Measurements from ENCODE around the gene ABLIM2. TPM values are rescaled to one million over a fixed set of nuclear protein-coding genes. Genes with fewer than 3 reads are reported as not detected.

Gene ABLIM2
- total RNA-seq, 2 donors from 2014 or later = 0.24 to 0.25 TPM

DNA sequence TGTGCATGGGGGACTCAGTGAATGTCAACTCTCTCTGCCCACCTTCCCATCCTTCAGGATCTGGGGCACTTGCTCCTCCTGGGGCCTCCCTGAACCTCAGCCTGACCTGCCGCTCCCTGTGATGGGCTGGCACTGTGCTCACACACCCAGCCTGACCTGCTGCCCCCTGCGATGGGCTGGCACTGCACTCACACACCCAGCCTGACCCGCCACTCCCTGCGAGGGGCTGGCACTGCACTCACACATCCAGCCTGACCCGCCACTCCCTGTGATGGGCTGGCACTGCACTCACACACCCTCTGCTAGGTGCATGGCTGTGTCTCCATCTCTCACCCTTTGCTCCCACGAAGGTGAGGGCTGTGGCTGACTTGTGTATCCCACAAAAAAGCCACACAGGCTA is 103.4 kb downstream of the ABLIM2 start:
- ATAC-seq = no peak
- no peak for DNase-seq (ENCODE audit: low spot score)
- Mint-ChIP-seq H3K4me3 (no peak overlapping the region), H3K27me3 (peaks cover 0 to 3% of the 10 kb centered on the region in 2 donors), H3K9me3 (no peaks in the 10 kb centered on the region), H3K27ac (no peak overlapping the region), H3K4me1 (ENCODE audit: low read depth in 2 of 2) (no peaks in the 10 kb centered on the region), H3K36me3 (no peaks in the 10 kb centered on the region)

DNA sequence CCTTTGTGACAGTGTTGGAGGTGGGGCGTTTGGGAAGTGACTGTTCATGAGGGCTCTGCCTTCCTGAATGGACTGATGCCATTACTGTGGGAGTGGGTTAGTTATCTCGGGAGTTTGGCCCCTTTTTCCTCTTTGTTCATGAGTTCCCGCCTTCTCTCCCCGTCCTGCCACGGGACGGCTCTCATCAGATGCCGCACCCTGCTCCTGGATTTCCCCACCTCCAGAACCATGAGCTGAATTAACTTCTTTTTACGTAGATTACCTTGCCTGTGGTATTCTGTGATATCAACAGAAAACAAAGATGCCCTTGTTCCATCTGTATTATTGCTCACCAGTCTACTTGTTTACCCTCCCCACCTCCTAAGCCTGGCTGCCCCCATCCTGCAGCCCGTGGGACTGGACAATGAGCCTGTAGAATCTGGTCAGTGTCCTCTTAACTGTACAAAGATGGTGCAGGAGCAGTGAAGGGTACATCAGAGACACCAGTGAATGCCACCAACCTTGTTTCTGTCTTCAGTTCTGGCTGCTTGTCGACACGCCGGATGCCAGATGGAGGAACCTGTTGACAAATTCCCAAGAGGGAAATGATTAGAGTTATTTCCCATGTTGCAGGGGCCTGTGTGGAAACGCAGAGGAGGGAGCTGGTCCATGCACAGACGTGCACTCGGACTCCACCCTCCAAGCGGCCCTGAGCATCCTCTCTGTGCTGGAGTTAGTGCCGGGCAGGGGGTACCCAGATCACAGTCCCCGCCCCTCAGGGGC is 104.7 kb downstream of the ABLIM2 start:
- no peak overlapping the region for H3K4me3 Mint-ChIP-seq
- DNase-seq (ENCODE audit: low spot score) = no peak
- peaks cover 0 to 6% of the 10 kb centered on the region in 2 donors for H3K27me3 Mint-ChIP-seq
- no peaks in the 10 kb centered on the region for H3K4me1 Mint-ChIP-seq (ENCODE audit: low read depth in 2 of 2)
- no peaks in the 10 kb centered on the region for H3K36me3 Mint-ChIP-seq
- no peaks in the 10 kb centered on the region for H3K9me3 Mint-ChIP-seq
- no peak for ATAC-seq
- H3K27ac Mint-ChIP-seq = no peak overlapping the region

DNA sequence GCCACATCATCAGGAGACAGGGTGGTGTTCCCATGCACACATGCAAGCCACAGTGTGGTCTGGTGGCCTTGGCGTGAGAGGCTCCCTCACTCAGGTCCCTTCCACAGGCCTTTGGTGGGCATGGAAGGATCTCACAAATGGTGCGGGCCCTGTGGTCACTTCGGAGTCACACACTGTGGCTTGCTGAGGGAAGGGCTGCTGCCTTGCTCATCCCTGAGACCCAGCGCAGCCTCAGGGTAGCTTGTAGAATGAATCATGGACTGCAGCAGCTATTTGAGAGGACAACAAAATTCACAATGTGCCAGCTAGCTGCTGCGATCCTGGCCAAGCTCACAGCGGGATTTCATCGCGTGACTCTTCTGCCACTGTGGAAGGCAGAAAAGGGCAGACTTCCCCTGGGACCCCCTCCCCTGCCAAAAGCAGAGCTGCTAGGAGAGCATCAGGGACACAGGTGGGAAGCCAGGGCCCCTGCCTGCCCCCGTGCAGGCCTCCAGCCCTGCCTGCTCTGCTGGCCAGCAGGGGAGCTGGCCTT is 106.4 kb downstream of the ABLIM2 start:
- Mint-ChIP-seq H3K27me3 (peaks cover 0 to 8% of the 10 kb centered on the region in 2 donors), H3K4me1 (ENCODE audit: low read depth in 2 of 2) (no peaks in the 10 kb centered on the region), H3K27ac (no peak overlapping the region), H3K36me3 (no peaks in the 10 kb centered on the region), H3K9me3 (no peaks in the 10 kb centered on the region), H3K4me3 (no peak overlapping the region)
- DNase-seq (ENCODE audit: low spot score) = no peak
- no peak for ATAC-seq

DNA sequence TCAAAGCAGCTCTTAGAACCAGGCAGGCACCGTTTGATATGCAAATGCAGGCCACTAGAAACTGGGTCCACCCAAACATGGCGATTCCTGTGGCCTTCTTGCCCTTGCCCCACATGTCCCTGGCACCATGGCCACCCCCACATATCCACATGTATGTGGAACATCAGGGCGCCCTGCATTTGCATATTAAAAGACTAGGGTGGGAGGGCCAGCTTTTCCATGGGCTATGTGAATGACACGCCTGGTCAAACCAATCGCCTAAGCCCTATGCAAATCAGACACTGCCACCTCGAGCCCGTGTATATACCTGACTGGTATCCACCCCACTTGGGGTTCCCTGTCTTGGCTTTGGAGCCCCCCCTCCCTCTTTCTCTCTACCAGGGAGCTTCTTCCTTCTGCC is 107.0 kb downstream of the ABLIM2 start:
- Mint-ChIP-seq H3K27me3 (peaks cover 0 to 8% of the 10 kb centered on the region in 2 donors), H3K4me1 (ENCODE audit: low read depth in 2 of 2) (no peaks in the 10 kb centered on the region), H3K27ac (no peak overlapping the region), H3K9me3 (no peaks in the 10 kb centered on the region), H3K4me3 (no peak overlapping the region), H3K36me3 (no peaks in the 10 kb centered on the region)
- no peak for DNase-seq (ENCODE audit: low spot score)
- ATAC-seq = no peak

DNA sequence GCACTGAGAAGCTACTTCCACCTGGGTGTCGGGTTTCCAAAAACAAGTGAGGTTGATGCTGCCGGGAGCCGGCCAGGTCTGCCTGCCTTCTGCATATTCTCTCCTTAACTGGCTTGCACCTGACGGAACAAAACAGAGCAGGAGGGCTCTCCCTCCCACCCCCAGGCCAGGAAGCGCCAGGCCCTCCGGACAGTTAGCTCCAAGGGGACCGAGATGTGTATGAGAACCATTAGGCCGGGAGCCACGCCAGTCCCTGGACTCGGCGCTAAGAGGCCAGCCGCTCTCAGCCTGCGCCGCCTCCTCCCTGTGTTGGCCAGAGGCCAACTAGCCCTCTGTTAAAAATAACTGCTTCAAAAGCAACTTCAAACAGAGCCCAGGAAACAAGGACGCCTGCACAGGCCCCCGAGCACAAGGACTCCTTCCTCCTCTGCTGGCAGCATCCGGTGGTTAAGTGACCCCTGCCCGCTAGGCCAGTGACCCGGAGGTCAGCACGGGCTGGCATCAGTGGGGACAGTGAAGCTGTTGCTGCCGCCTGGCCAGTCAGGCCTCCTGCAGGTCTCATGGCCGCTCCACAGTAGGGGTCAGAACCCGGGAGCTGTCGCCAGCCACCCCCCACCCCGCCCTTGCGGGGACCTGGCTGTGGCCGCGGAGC is 107.9 kb downstream of the ABLIM2 start:
- peaks cover 0 to 14% of the 10 kb centered on the region in 2 donors for H3K27me3 Mint-ChIP-seq
- no peak overlapping the region for H3K4me3 Mint-ChIP-seq
- no peaks in the 10 kb centered on the region for H3K9me3 Mint-ChIP-seq
- H3K27ac Mint-ChIP-seq = no peak overlapping the region
- DNase-seq (ENCODE audit: low spot score) (no peak), ATAC-seq (no peak)
- no peaks in the 10 kb centered on the region for H3K4me1 Mint-ChIP-seq (ENCODE audit: low read depth in 2 of 2)
- no peaks in the 10 kb centered on the region for H3K36me3 Mint-ChIP-seq

DNA sequence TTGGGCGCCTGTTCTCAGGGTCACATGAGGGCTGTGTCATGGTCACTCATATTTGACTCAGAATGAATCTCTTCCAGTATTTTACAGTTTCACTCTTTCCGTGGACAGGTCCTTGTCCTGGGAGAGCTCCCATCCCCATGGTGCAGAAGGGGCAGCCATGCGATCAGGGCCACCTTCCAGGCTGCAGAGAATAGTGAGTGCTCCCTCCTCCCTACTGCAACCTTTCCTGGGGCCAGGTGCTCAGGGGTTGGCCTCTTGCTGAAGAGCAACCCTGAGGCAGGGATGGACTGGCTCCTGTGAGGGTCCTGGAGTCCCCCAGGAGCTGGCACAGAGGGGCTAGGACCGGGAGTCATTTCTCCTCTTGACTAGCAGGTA is 108.4 kb downstream of the ABLIM2 start:
- Mint-ChIP-seq H3K4me3 (no peak overlapping the region), H3K4me1 (ENCODE audit: low read depth in 2 of 2) (no peaks in the 10 kb centered on the region), H3K27ac (no peak overlapping the region), H3K27me3 (peaks cover 0 to 14% of the 10 kb centered on the region in 2 donors), H3K36me3 (no peaks in the 10 kb centered on the region), H3K9me3 (no peaks in the 10 kb centered on the region)
- ATAC-seq (no peak), DNase-seq (ENCODE audit: low spot score) (no peak)

DNA sequence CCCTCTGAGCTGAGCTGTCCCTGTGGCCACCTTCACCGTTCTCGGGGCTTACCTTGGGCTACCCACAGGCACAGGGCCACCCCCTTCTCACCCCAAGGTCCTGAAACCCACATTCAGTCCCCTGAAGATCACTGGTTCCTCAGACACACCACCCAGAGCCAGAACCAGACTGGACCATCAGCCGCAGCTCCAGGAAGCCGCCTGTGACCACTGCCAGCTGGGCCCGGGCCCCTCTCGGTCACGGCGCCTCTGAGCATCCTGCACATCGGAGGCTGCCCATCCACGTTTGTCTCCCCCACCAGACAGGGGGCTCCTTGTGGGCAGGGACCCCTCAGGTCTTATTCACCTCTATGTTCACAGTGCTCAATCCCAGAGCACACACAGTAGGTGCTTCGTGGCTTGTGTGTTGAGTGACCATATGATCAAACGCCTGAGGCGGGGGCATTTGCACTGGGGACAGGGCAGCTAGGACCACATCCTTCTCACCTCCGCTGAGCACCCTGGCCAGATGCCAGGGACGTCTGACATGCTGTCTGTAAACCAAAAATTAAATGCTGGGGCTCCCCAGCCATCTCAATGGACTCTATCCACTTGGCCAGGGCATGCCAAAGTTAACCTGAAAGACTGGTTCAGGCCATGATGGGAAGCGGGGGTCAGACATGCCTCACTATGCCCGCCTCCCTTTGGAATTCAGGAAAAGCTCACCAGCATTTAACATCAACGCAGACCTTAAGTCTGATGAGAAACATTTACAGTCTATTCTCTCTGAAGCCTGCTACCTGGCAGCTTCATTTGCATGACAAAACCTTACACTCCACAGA is 109.5 kb downstream of the ABLIM2 start:
- no peaks in the 10 kb centered on the region for H3K36me3 Mint-ChIP-seq
- no peak for DNase-seq (ENCODE audit: low spot score)
- H3K27ac Mint-ChIP-seq = no peak overlapping the region
- H3K4me3 Mint-ChIP-seq = no peak overlapping the region
- no peaks in the 10 kb centered on the region for H3K9me3 Mint-ChIP-seq
- peaks cover 5 to 17% of the 10 kb centered on the region in 2 donors for H3K27me3 Mint-ChIP-seq
- ATAC-seq = no peak
- H3K4me1 Mint-ChIP-seq (ENCODE audit: low read depth in 2 of 2) = no peaks in the 10 kb centered on the region

DNA sequence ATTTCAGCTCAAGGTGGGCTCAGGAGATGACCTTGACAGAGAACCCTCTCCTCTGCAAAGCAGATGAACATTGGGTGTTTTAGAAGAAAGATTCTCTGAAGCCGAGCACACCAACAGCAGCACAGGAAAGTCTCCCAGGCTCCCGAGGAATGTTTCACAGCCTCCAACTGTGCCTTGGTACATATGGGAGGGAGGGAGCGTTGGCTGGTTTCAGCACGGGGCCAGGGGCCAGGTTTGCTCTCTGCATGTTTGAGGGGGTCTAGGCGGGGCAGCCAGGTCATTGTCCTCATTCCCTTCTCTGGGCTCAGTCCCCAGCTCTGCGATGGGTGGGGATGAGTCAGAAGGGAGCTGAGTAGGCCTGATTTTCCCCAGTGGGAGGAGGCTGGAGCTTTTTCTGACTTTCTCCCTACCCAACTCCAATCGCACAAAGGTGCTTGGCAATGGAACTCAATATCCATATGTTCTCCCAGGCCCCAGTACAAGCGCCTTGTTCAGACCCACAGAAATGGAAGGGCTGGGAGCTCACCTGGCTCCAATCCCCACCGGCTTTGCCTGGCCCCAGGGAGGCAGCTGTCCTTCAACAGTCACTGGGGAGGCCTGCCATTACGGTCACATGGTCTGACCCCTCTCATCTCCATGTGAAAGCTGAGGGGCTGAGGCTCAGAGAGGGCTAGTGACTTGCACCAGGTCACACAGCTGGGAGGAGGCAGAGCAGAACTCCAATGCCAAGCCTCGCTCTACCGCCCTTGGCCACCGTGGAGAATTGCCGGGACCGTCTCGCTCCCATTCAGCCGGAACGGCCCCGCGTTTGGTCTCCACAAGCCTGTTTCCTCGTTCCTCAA is 110.6 kb downstream of the ABLIM2 start:
- H3K4me1 Mint-ChIP-seq (ENCODE audit: low read depth in 2 of 2) = no peaks in the 10 kb centered on the region
- ATAC-seq (no peak), DNase-seq (ENCODE audit: low spot score) (no peak)
- no peak overlapping the region for H3K27ac Mint-ChIP-seq
- H3K36me3 Mint-ChIP-seq = no peaks in the 10 kb centered on the region
- H3K9me3 Mint-ChIP-seq = no peaks in the 10 kb centered on the region
- no peak overlapping the region for H3K4me3 Mint-ChIP-seq
- peaks cover 5 to 21% of the 10 kb centered on the region in 2 donors for H3K27me3 Mint-ChIP-seq

DNA sequence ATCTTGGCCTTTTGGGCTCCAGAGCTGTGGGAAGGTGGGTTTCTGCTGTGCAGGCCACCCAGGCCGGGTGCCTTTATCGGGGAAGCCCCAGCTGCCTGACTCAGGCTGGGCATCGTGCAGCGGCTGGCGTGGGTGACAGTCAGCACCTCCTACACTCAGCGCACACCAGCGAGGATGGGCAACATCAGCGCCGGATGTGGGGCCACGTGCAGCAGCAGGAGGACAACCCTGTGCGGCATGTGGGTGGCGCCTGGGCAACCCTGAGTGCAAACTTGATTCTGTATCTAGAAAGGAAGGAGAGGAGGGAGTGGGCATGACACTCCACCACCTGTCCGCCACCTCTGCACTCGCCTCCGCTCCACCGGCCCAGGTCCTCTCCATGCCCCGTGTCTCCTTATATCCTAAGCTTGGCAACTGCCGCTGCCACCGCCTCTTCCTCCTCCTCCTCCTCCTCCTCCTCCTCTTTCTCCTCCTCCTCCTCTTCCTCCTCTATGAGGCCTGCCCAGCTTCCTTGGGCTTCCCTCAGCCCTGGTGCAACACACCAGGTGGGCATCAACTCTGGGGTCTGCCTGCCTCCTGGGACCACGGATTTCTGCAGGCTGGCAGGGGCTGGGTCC is 111.6 kb downstream of the ABLIM2 start:
- DNase-seq (ENCODE audit: low spot score) = no peak
- no peaks in the 10 kb centered on the region for H3K36me3 Mint-ChIP-seq
- H3K27me3 Mint-ChIP-seq = peaks cover 5 to 25% of the 10 kb centered on the region in 2 donors
- H3K9me3 Mint-ChIP-seq = no peaks in the 10 kb centered on the region
- no peak overlapping the region for H3K4me3 Mint-ChIP-seq
- ATAC-seq = peak in 1 of 2 donors; percentile 69
- no peak overlapping the region for H3K27ac Mint-ChIP-seq
- no peaks in the 10 kb centered on the region for H3K4me1 Mint-ChIP-seq (ENCODE audit: low read depth in 2 of 2)

DNA sequence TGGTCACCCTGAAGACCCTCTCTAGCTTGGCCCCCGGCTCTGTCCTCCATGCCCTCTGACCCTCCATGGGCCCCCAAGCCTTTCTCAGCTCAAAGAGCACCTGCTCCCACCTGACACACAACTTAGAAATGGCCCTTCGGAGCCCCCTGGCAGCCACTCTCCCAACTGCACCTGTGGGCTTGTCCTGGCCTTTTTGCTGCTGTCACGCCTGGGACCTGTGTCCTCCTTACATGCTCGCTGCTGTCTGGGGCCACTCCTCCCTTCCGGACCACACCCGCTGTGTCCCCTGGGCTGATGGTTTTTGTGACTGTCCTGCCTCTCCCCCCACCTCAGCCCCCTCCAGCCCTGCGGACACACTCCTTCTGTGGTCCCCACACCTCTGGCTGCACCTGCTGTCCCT is 112.7 kb downstream of the ABLIM2 start:
- H3K36me3 Mint-ChIP-seq = no peaks in the 10 kb centered on the region
- ATAC-seq (no peak), DNase-seq (ENCODE audit: low spot score) (no peak)
- no peak overlapping the region for H3K27ac Mint-ChIP-seq
- no peaks in the 10 kb centered on the region for H3K9me3 Mint-ChIP-seq
- H3K27me3 Mint-ChIP-seq = peaks cover 5 to 24% of the 10 kb centered on the region in 2 donors
- H3K4me1 Mint-ChIP-seq (ENCODE audit: low read depth in 2 of 2) = no peaks in the 10 kb centered on the region
- H3K4me3 Mint-ChIP-seq = no peak overlapping the region

DNA sequence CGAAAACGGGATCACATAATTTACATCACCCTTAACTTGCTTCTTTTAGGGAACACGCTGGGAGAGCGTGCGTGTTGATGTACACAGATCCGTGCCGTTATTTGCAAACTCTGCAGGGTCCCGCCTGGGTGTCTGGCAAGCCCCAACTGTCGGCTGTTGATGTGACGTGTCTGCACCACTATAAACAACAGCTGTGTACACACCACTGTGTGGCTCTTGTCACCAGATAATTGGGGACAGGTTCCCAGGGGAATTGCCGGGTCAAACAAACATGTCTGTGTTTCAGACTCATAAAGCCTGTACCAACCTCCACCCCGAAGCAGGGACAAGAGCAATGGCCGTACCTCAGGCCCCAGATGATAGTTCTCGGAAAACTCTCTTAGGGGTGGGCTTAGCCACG is 113.9 kb downstream of the ABLIM2 start:
- Mint-ChIP-seq H3K4me1 (ENCODE audit: low read depth in 2 of 2) (no peaks in the 10 kb centered on the region), H3K27ac (no peak overlapping the region), H3K9me3 (no peaks in the 10 kb centered on the region), H3K27me3 (peaks cover 6 to 24% of the 10 kb centered on the region in 2 donors), H3K36me3 (no peaks in the 10 kb centered on the region), H3K4me3 (no peak overlapping the region)
- DNase-seq (ENCODE audit: low spot score) (no peak), ATAC-seq (no peak)

DNA sequence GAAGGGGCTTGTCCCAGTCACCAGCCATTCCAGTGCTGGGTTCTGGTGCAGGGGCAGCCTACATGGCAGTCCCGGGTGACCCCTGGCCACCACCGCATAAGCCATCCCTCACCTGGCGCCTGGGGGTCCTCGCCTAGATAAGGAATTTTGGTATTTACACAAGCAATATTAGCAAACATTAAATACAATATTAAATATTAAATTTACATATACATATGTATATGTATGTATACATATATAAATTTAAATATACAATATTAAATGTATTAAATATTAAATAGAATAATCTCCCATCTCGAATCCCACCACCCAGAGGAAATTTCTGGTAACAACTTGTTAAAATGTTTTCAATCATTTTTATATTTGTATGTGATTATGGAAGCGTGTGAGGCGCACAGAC is 114.4 kb downstream of the ABLIM2 start:
- H3K36me3 Mint-ChIP-seq = no peaks in the 10 kb centered on the region
- no peak overlapping the region for H3K4me3 Mint-ChIP-seq
- DNase-seq (ENCODE audit: low spot score) = no peak
- ATAC-seq = no peak
- peaks cover 11 to 25% of the 10 kb centered on the region in 2 donors for H3K27me3 Mint-ChIP-seq
- H3K4me1 Mint-ChIP-seq (ENCODE audit: low read depth in 2 of 2) = peaks cover 0 to 3% of the 10 kb centered on the region in 2 donors
- H3K9me3 Mint-ChIP-seq = no peaks in the 10 kb centered on the region
- no peak overlapping the region for H3K27ac Mint-ChIP-seq

DNA sequence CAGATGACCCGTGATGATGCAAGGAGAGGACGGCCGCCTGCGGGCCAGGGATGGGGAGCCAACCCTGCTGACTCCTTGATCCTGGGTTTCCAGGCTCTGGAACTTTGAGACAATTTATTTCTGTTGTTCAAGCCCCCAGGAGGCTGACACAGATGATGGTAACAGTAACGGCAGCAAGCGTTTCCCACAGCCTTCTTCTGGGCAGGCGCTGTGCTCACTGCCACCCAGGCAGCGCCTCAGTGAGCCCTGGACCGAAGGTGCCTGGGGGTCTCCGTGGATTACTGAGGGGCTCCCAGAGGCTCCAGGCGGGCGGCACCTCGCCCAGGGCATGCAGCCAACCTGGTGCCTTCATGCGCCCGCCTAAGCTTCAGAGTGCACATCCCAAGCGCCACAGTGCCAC is 115.0 kb downstream of the ABLIM2 start:
- Mint-ChIP-seq H3K4me1 (ENCODE audit: low read depth in 2 of 2) (peaks cover 0 to 4% of the 10 kb centered on the region in 2 donors), H3K4me3 (no peak overlapping the region), H3K9me3 (no peaks in the 10 kb centered on the region), H3K27me3 (peaks cover 17 to 29% of the 10 kb centered on the region in 2 donors), H3K36me3 (no peaks in the 10 kb centered on the region), H3K27ac (no peak overlapping the region)
- no peak for DNase-seq (ENCODE audit: low spot score)
- ATAC-seq = no peak
